ENCODE data around the gene SLC35B2. TPM values are rescaled to one million over a fixed set of nuclear protein-coding genes. Genes with fewer than 3 reads are reported as not detected.

Gene SLC35B2
- total and polyA plus RNA-seq, 9 of the 15 experiments (the other 6 are each of a cell fraction or from before 2014, with no cell fraction given), result 14.5 to 59.1 (median 47.1) TPM

GRCh38 chr6:44265007-44265721 is 7.8 kb upstream of the SLC35B2 start, which contains the start of gene NFKBIE (continued):
- TF ChIP-seq, protein P1, sequence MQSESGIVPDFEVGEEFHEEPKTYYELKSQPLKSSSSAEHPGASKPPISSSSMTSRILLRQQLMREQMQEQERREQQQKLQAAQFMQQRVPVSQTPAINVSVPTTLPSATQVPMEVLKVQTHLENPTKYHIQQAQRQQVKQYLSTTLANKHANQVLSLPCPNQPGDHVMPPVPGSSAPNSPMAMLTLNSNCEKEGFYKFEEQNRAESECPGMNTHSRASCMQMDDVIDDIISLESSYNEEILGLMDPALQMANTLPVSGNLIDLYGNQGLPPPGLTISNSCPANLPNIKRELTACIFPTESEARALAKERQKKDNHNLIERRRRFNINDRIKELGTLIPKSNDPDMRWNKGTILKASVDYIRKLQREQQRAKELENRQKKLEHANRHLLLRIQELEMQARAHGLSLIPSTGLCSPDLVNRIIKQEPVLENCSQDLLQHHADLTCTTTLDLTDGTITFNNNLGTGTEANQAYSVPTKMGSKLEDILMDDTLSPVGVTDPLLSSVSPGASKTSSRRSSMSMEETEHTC (IDR thresholded peaks at IDR 0.05), result no peak
- TF ChIP-seq ELK1 (CRISPR knock-in tag; IDR thresholded peaks at IDR 0.05) (no peak), XRCC4 (IDR thresholded peaks at IDR 0.05; ENCODE audit: extremely low read depth, insufficient read depth, insufficient read length) (no peak), ARID2 (IDR thresholded peaks at IDR 0.05) (no peak), SMAD2 (IDR thresholded peaks at IDR 0.05; ENCODE audit: low read depth, low read length) (no peak), NCOA2 (IDR thresholded peaks at IDR 0.05; ENCODE audit: partially characterized antibody in 2 of 2) (no peak), MYC (IDR thresholded peaks at IDR 0.05; ENCODE audit: low read depth, low read length) (peak; percentile 56), MYC (CRISPR knock-in tag; IDR thresholded peaks at IDR 0.05; ENCODE audit: borderline replicate concordance, low read depth) (peak; percentile 86; the same call in 1 of the 2 replicates), TBL1XR1 (IDR thresholded peaks at IDR 0.05; ENCODE audit: low read length in 2 of 2) (0 out of 4 replicates have a peak, but pooled peaks of 1 of the 2 experiments have one; percentile 12), MTA3 (IDR thresholded peaks at IDR 0.05; ENCODE audit: borderline replicate concordance) (peak; percentile 77; the same call in 1 of the 2 replicates), MED1 (CRISPR knock-in tag; IDR thresholded peaks at IDR 0.05; ENCODE audit: borderline replicate concordance) (no peak), NR2F6 (CRISPR knock-in tag; IDR thresholded peaks at IDR 0.05) (no peak), LEF1 (IDR thresholded peaks at IDR 0.05) (no peak), ZBTB9 (CRISPR knock-in tag; IDR thresholded peaks at IDR 0.05) (peak; percentile 49; the same call in 1 of the 2 replicates), POLR3G (IDR thresholded peaks at IDR 0.05; ENCODE audit: extremely low read depth, insufficient read length, insufficient replicate concordance) (no peak), NFATC3 (IDR thresholded peaks at IDR 0.05) (no peak)
- TF ChIP-seq, protein P2, sequence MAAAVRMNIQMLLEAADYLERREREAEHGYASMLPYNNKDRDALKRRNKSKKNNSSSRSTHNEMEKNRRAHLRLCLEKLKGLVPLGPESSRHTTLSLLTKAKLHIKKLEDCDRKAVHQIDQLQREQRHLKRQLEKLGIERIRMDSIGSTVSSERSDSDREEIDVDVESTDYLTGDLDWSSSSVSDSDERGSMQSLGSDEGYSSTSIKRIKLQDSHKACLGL (CRISPR knock-in tag; IDR thresholded peaks at IDR 0.05; ENCODE audit: borderline replicate concordance, poor library complexity, severe bottlenecking), result no peak
- TF ChIP-seq, protein P3, sequence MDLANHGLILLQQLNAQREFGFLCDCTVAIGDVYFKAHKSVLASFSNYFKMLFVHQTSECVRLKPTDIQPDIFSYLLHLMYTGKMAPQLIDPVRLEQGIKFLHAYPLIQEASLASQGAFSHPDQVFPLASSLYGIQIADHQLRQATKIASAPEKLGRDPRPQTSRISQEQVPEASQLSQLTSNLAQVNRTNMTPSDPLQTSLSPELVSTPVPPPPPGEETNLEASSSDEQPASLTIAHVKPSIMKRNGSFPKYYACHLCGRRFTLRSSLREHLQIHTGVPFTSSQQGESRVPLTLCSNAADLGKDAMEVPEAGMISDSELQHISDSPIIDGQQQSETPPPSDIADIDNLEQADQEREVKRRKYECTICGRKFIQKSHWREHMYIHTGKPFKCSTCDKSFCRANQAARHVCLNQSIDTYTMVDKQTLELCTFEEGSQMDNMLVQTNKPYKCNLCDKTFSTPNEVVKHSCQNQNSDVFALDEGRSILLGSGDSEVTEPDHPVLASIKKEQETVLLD (IDR thresholded peaks at IDR 0.05), result 0 out of 2 replicates have a peak, but pooled peaks have one; percentile 39
- TF ChIP-seq, protein P4, sequence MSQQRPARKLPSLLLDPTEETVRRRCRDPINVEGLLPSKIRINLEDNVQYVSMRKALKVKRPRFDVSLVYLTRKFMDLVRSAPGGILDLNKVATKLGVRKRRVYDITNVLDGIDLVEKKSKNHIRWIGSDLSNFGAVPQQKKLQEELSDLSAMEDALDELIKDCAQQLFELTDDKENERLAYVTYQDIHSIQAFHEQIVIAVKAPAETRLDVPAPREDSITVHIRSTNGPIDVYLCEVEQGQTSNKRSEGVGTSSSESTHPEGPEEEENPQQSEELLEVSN (IDR thresholded peaks at IDR 0.05; ENCODE audit: borderline replicate concordance in 1 of 2, extremely low read depth in 1 of 2, insufficient read depth in 1 of 2, insufficient read length in 1 of 2, low read depth in 1 of 2, low read length in 1 of 2, poor library complexity in 1 of 2, severe bottlenecking in 1 of 2), result peak; percentile 11 to 42

All from K562 (cell line).